ENCODE data around the gene CEP20. TPM values are rescaled to one million over a fixed set of nuclear protein-coding genes. Genes with fewer than 3 reads are reported as not detected.

Gene CEP20
- total and polyA plus RNA-seq, 2 of the 8 experiments (the other 6 are each of a cell fraction or from before 2014, with no cell fraction given) = 16.2 to 49.0 TPM

DNA sequence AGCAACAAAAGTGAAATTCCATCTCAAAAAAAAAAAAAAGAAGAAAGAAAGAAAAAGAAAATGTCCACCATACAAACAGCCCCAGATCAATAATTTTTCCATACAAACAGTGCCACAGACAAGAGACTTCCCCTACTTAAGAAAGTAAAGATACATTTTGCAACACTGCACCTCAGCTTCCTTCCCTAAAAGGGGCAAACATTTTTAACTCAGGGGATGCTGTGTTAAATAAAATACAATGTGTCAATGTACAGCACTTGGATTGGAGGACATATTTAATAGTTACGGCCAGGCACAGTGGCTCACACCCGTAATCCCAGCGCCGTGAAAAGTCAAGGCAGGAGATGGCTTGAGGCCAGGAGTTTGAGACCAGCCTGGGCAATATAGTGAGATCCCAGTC lies 53.9 kb downstream of the CEP20 start:
- no peak overlapping the region for H4K8ac ChIP-seq (ENCODE audit: extremely low read depth, insufficient read depth, low read length)
- H3K18ac ChIP-seq (ENCODE audit: extremely low read depth, low read length) = no peak overlapping the region
- no peak overlapping the region for H3K14ac ChIP-seq (ENCODE audit: insufficient read length)
- H2BK120ac ChIP-seq (replicated peaks; ENCODE audit: low read depth, low read length) = no peak overlapping the region
- H3K79me1 ChIP-seq (ENCODE audit: low read depth, low read length) = no peaks in the 10 kb centered on the region
- no peak overlapping the region for H3K4me2 ChIP-seq (ENCODE audit: insufficient read depth in 1 of 2, low read depth in 2 of 2, low read length in 2 of 2)
- H3K23ac ChIP-seq (ENCODE audit: insufficient read length) = no peak overlapping the region
- H3K9ac ChIP-seq (replicated peaks in 1 of 4; ENCODE audit: extremely low read depth in 1 of 4, low read depth in 3 of 4, low read length in 3 of 4) = no peak overlapping the region
- no peaks in the 10 kb centered on the region for H3K4me1 ChIP-seq (replicated peaks in 1 of 4; ENCODE audit: control insufficient read depth in 3 of 4, insufficient read depth in 4 of 4, low read length in 3 of 4)
- no peak overlapping the region for H2BK15ac ChIP-seq (ENCODE audit: low read length)
- H3K4me3 ChIP-seq (ENCODE audit: extremely low read depth in 1 of 4, insufficient read depth in 2 of 4, low read depth in 3 of 4, low read length in 4 of 4) = no peak overlapping the region
- no peak overlapping the region for H3K4ac ChIP-seq (replicated peaks; ENCODE audit: insufficient read length, low read depth, low read length)
- ChIA-PET CTCF (ENCODE audit: partially characterized antibody) (interaction anchor here (0.6 to 1.3 kb wide), 2 partner anchors 13 to 15 kb away, joined by 3 read pairs; no protein-coding TSS in a partner anchor), POLR2A (ENCODE audit: partially characterized antibody) (no interaction called here)
- no peak for TF ChIP-seq KDM1A (IDR thresholded peaks at IDR 0.05; ENCODE audit: borderline replicate concordance, low read length)
- no peak for TF ChIP-seq GABPA (IDR thresholded peaks at IDR 0.05; ENCODE audit: borderline replicate concordance, insufficient read depth, low read length)
- TF ChIP-seq EP300 (IDR thresholded peaks at IDR 0.05; ENCODE audit: borderline replicate concordance in 1 of 2, low read depth in 2 of 2, low read length in 2 of 2) = no peak
- no peak for TF ChIP-seq TBP (IDR thresholded peaks at IDR 0.05; ENCODE audit: low read depth, low read length)
- no peak for TF ChIP-seq POLR2AphosphoS5 (IDR thresholded peaks at IDR 0.05; ENCODE audit: low read depth, low read length)
- TF ChIP-seq MAFK (IDR thresholded peaks at IDR 0.05; ENCODE audit: low read depth, low read length) = no peak
- TF ChIP-seq TAF1 (IDR thresholded peaks at IDR 0.05; ENCODE audit: low read depth, low read length) = no peak
- TF ChIP-seq NRF1 (IDR thresholded peaks at IDR 0.05; ENCODE audit: low read depth, low read length) = no peak
- no peak for TF ChIP-seq CTBP2 (IDR thresholded peaks at IDR 0.05; ENCODE audit: borderline replicate concordance, insufficient read depth, insufficient read length, low read length)
- no peak overlapping the region for H4K91ac ChIP-seq (replicated peaks; ENCODE audit: insufficient read length, low read length)
- FAIRE-seq (no peak), DNase-seq (ENCODE audit: low read depth in 1 of 2, low spot score in 2 of 2) (no peak)
- H3K27ac ChIP-seq (ENCODE audit: low read depth, low read length) = no peak overlapping the region
- no peaks in the 10 kb centered on the region for H4K20me1 ChIP-seq (replicated peaks in 1 of 2; ENCODE audit: control insufficient read depth in 1 of 2, insufficient read depth in 2 of 2, low read length in 2 of 2)
- no peaks in the 10 kb centered on the region for H3K36me3 ChIP-seq (ENCODE audit: control insufficient read depth in 2 of 4, insufficient read depth in 4 of 4, low read length in 3 of 4)
- H2BK5ac ChIP-seq (ENCODE audit: low read depth, low read length) = no peak overlapping the region
- H3K23me2 ChIP-seq (ENCODE audit: low read depth, low read length) = no peaks in the 10 kb centered on the region
- H3K27me3 ChIP-seq (replicated peaks in 1 of 4; ENCODE audit: control insufficient read depth in 3 of 4, extremely low read depth in 1 of 4, insufficient read depth in 3 of 4, low read length in 3 of 4) = no peaks in the 10 kb centered on the region
- no peak overlapping the region for H4K5ac ChIP-seq (ENCODE audit: insufficient read length, low read depth, low read length)
- H3K79me2 ChIP-seq (ENCODE audit: control insufficient read depth in 1 of 2, insufficient read depth in 2 of 2, low read length in 2 of 2) = no peaks in the 10 kb centered on the region
- H2AK5ac ChIP-seq (ENCODE audit: low read depth, low read length) = no peak overlapping the region
- H2AFZ ChIP-seq (ENCODE audit: low read length) = no peak overlapping the region
- no peak overlapping the region for H3K56ac ChIP-seq (replicated peaks; ENCODE audit: insufficient read length, low read depth, low read length)
- no peak overlapping the region for H2BK12ac ChIP-seq (ENCODE audit: low read depth, low read length)
- no peak overlapping the region for H2BK20ac ChIP-seq (ENCODE audit: low read length)
- no peaks in the 10 kb centered on the region for H3K9me3 ChIP-seq (ENCODE audit: insufficient read depth in 2 of 2, low read depth in 1 of 2, low read length in 1 of 2)
- 90% methylated on average over 4 of the region's 4 CpGs; no CpG with 5 or more reads in 1 of the 2 experiments for WGBS, 2 experiments (ENCODE audit: extremely low coverage in 1 of 2, insufficient coverage in 1 of 2, insufficient read length in 1 of 2, insufficient replicate concordance in 2 of 2, low coverage in 1 of 2, low lambda C conversion rate in 2 of 2, missing lambda C conversion rate in 1 of 2)
